ENCODE data around the gene REC8.

REC8 gene

DNA sequence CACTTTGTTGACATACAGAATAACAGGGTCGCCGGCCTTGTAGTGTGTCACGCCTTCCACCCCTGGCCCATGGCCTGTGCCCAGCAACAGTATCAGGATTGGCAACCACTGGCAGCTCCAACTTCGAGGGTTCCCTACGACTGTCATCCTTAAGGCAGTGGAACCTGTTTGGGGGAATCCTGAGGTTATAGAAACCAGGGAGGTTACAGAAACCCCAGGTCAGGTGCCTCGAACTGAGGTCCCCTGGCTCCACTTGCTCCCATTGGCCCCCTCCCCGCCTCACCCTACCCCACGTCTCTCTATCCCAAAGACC lies 22.9 kb downstream of the REC8 start:
- H3K27me3 ChIP-seq (ENCODE audit: insufficient read depth, poor library complexity, severe bottlenecking), result no peaks in the 10 kb centered on the region
- no peak for DNase-seq (ENCODE audit: low read depth in 1 of 2, low spot score in 1 of 2)
- H3K4me3 ChIP-seq (replicated peaks; ENCODE audit: insufficient read depth, low read length), result peak overlapping the region; percentile 79
- TF ChIP-seq, protein P1, sequence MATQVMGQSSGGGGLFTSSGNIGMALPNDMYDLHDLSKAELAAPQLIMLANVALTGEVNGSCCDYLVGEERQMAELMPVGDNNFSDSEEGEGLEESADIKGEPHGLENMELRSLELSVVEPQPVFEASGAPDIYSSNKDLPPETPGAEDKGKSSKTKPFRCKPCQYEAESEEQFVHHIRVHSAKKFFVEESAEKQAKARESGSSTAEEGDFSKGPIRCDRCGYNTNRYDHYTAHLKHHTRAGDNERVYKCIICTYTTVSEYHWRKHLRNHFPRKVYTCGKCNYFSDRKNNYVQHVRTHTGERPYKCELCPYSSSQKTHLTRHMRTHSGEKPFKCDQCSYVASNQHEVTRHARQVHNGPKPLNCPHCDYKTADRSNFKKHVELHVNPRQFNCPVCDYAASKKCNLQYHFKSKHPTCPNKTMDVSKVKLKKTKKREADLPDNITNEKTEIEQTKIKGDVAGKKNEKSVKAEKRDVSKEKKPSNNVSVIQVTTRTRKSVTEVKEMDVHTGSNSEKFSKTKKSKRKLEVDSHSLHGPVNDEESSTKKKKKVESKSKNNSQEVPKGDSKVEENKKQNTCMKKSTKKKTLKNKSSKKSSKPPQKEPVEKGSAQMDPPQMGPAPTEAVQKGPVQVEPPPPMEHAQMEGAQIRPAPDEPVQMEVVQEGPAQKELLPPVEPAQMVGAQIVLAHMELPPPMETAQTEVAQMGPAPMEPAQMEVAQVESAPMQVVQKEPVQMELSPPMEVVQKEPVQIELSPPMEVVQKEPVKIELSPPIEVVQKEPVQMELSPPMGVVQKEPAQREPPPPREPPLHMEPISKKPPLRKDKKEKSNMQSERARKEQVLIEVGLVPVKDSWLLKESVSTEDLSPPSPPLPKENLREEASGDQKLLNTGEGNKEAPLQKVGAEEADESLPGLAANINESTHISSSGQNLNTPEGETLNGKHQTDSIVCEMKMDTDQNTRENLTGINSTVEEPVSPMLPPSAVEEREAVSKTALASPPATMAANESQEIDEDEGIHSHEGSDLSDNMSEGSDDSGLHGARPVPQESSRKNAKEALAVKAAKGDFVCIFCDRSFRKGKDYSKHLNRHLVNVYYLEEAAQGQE (IDR thresholded peaks at IDR 0.05; ENCODE audit: insufficient replicate concordance, low read depth), result no peak
- TF ChIP-seq POLR2AphosphoS5 (IDR thresholded peaks at IDR 0.05; ENCODE audit: low read depth) (no peak), GABPA (IDR thresholded peaks at IDR 0.05; ENCODE audit: low read depth) (no peak), SPI1 (IDR thresholded peaks at IDR 0.05; ENCODE audit: borderline replicate concordance, low read depth) (no peak), CTCF (IDR thresholded peaks at IDR 0.05; ENCODE audit: insufficient read depth, low read length) (no peak)
- peak overlapping the region; percentile 99 for H3K27ac ChIP-seq (replicated peaks)

DNA sequence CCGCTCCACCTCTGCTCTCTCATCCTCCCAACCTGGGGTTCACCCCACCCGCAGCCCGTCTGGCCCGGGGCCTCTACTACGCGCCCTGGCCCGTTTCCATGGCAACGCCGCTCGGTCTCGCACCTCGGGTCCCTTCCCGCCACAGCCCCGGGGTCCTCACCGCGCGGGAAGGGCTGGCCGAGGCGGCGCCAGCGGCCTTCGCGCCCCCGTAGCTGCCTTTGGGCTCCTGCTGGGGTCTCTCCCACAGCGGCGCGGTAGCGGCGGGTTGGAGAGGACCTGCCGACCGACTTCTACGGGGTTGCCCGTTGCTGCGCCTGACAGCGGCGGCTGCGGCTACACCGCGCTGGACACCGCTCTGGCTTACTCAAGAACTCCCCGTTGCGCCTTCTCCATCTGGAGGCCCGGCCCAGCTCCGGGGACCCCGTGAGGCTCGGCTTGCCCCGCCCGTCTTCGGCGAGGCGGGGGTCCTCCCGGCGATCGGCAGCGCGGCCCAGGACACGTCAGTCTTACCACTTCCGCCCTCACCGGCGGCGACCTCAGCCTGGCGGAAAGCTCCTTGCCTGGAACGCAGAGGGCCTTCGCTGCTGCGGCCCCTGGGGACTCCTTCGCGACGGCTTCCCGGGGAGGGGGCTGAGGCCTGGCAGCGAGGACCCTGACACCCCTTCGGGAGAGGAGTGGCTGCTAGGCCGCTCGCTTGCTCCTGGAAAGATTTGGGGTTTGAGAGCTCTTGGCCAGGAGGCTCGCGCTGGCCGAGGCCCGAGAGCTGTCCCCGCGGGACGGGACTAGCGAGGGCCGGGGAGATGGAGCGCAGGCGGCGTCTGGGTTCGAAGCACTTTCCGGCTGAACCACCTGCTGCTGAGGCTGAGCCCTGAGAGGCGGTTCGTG lies 23.5 kb downstream of the REC8 start, which contains the start of gene TM9SF1:
TM9SF1 (minus strand) TSS at position 256 of the 885 bp plus-strand sequence. CDS start 422 bp downstream, outside the sequence.
- H3K4me3 ChIP-seq (replicated peaks; ENCODE audit: insufficient read depth, low read length), result peak within 1 kb of the TSS; percentile 79
- peak; percentile 88 to 91 for DNase-seq (ENCODE audit: low read depth in 1 of 2, low spot score in 1 of 2)
- H3K27ac ChIP-seq (replicated peaks), result peak within 1 kb of the TSS; percentile 99
- H3K27me3 ChIP-seq (ENCODE audit: insufficient read depth, poor library complexity, severe bottlenecking), result no peaks in the 10 kb centered on the region
- TF ChIP-seq CTCF (IDR thresholded peaks at IDR 0.05; ENCODE audit: insufficient read depth, low read length) (no peak), SPI1 (IDR thresholded peaks at IDR 0.05; ENCODE audit: borderline replicate concordance, low read depth) (peak; percentile 34; the same call in 1 of the 2 replicates), POLR2AphosphoS5 (IDR thresholded peaks at IDR 0.05; ENCODE audit: low read depth) (peak; percentile 85), GABPA (IDR thresholded peaks at IDR 0.05; ENCODE audit: low read depth) (peak; percentile 81)
- TF ChIP-seq, protein P1 (IDR thresholded peaks at IDR 0.05; ENCODE audit: insufficient replicate concordance, low read depth), result peak; percentile 51

DNA sequence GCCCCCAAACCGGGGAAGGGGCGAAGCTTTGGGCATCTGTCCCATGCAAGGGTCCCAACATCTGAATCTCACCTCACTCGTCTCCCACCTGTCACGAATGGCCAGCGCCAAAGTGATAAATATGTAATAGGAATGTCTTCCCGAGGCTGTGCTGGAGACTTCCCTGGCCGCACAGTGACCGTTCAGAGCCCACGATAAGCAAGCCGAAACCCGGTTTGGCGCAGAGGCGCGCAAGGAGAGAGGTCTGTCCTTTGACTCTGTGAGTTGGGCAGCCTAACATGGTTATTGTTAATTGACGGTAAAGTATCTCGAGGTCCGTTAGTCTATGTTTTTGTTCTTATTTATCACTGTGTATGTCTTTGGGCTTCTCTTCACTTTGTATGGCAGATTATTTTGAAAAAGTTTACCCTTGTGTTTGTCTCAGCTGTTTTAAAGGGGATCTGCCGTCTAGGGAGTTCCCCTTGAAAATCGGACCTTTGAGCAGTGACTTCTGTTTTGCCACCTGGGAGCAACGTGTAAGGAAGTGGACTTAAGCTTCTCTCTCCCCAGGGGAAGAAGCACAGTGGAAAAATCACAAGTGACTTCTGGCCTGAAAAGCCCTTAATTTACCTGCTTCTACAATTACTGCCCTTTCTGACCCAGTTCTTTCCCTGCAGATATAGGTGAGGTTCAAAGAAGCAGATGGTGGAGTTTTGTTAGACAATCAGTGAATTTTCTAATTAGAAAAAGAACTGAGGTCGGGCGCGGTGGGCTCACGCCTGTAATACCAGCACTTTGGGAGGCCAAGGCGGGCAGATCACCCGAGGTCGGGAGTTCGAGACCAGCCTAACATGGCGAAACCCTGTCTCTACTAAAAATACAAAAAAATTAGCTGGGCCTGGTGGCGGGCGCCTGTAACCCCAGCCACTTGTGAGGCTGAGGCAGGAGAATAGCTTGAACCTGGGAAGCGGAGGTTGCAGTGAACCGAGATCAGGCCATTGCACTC lies 24.5 kb downstream of the REC8 start:
- TF ChIP-seq GABPA (IDR thresholded peaks at IDR 0.05; ENCODE audit: low read depth), result no peak
- TF ChIP-seq, protein P1 (IDR thresholded peaks at IDR 0.05; ENCODE audit: insufficient replicate concordance, low read depth), result no peak
- TF ChIP-seq SPI1 (IDR thresholded peaks at IDR 0.05; ENCODE audit: borderline replicate concordance, low read depth), result peak; percentile 88
- TF ChIP-seq CTCF (IDR thresholded peaks at IDR 0.05; ENCODE audit: insufficient read depth, low read length), result no peak
- TF ChIP-seq POLR2AphosphoS5 (IDR thresholded peaks at IDR 0.05; ENCODE audit: low read depth), result no peak
- Histone ChIP-seq H3K4me3 (replicated peaks; ENCODE audit: insufficient read depth, low read length) (peak overlapping the region; percentile 79), H3K27ac (replicated peaks) (peak overlapping the region; percentile 99), H3K27me3 (ENCODE audit: insufficient read depth, poor library complexity, severe bottlenecking) (no peaks in the 10 kb centered on the region)
- DNase-seq (ENCODE audit: low read depth in 1 of 2, low spot score in 1 of 2), result peak; percentile 34 to 61

Measured in HL-60 (cell line).